Thoracic aorta (tissue), 2 donors: ENCODE data around the gene HS3ST3A1. TPM values are rescaled to one million over a fixed set of nuclear protein-coding genes. Genes with fewer than 3 reads are reported as not detected.

Experiments used
- ATAC-seq: fragments of 150-250 bp; one replicate; pipeline ENCODE4 v1.8.0; 2017; ENCODE audit warnings: low read depth; ENCODE audit not compliant: insufficient number of reproducible peaks, low FRiP score
- DNase-seq: peaks from one replicate; pipeline ENCODE4 v3.0.0-alpha.2; 2020; ENCODE audit warnings: low spot score
- H3K27ac ChIP-seq, 2 donors: fragments of 200-600 bp; sonication (generic); 1 replicate in 1 of 2; 2 replicates in 1 of 2; pipeline ENCODE4 v1.5.1; 2016; ENCODE audit warnings: mild to moderate bottlenecking in 2 of 2, moderate library complexity in 2 of 2
- H3K27me3 ChIP-seq: fragments of 200-600 bp; sonication (generic); replicated peaks from 2 replicates; pipeline ENCODE4 v1.6.0; 2016; ENCODE audit warnings: mild to moderate bottlenecking; ENCODE audit not compliant: insufficient read depth
- H3K36me3 ChIP-seq: fragments of 200-600 bp; sonication (generic); one replicate; pipeline ENCODE4 v1.5.1; 2016
- H3K4me1 ChIP-seq, 2 donors: fragments of 200-600 bp; sonication (generic); 1 replicate in 1 of 2; 2 replicates in 1 of 2; pipeline versions ENCODE4 v1.5.1 to v1.6.0; 2016; ENCODE audit warnings: low read depth in 2 of 2, mild to moderate bottlenecking in 1 of 2; ENCODE audit not compliant: control insufficient read depth in 1 of 2
- H3K4me3 ChIP-seq: fragments of 200-600 bp; sonication (generic); 2 replicates; pipeline ENCODE4 v1.5.1; 2016; ENCODE audit warnings: mild to moderate bottlenecking
- H3K9me3 ChIP-seq: fragments of 200-600 bp; sonication (generic); 2 replicates; pipeline ENCODE4 v1.5.1; 2016
- CTCF ChIP-seq: fragments of 200-600 bp; sonication (generic); IDR thresholded peaks from one replicate; pipeline ENCODE4 v1.5.1; 2019; ENCODE audit warnings: antibody characterized with exemption
- total RNA-seq, 2 donors: library from RNA; depleted of rRNA; stranded (reverse); fragments of >200 nt; gene quantifications; one replicate each; pipeline versions ENCODE4 v1.1.0 to v1.2.3, GENCODE V29; 2016

Gene HS3ST3A1
- total RNA-seq, 2 donors from 2014 or later, result 1.5 to 5.4 TPM

- ATAC-seq, result no peak
- Histone ChIP-seq H3K4me1 (peaks cover 0 to 6% of the 10 kb centered on the region in 2 donors), H3K9me3 (no peaks in the 10 kb centered on the region), H3K4me3 (no peak overlapping the region), H3K27ac (no peak overlapping the region), H3K27me3 (no peaks in the 10 kb centered on the region), H3K36me3 (no peaks in the 10 kb centered on the region)
- TF ChIP-seq CTCF, result no peak
- no peak for DNase-seq
These were observed 11.3 kb downstream of the HS3ST3A1 start for GRCh38 chr17:13590441-13590840.

DNA sequence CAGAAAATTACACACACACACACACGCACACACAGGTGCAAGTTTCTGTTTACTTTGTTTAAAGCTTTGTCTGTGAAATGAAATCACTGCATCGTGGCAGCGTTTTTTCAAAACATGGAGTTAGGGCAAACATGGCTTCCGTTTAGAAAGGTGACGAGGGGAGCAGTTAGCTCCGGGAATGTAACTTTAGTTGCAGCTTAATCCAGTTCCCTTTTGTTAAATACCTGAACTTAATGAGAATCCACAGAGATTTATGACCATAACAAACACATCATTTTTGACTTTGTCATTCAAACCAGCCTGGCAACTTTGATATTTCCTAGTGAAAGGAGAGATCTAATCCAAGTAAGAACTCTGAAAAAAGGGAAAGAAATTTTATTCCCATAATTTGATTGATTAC is 12.1 kb downstream of the HS3ST3A1 start:
- no peak for TF ChIP-seq CTCF
- ATAC-seq (no peak), DNase-seq (no peak)
- Histone ChIP-seq H3K27me3 (no peaks in the 10 kb centered on the region), H3K27ac (no peak overlapping the region), H3K36me3 (no peaks in the 10 kb centered on the region), H3K4me3 (no peak overlapping the region), H3K9me3 (no peaks in the 10 kb centered on the region), H3K4me1 (peaks cover 0 to 6% of the 10 kb centered on the region in 2 donors)

- H3K9me3 ChIP-seq, result no peaks in the 10 kb centered on the region
- no peaks in the 10 kb centered on the region for H3K36me3 ChIP-seq
These were observed 14.0 kb downstream of the HS3ST3A1 start for GRCh38 chr17:13587487-13588338.

DNA sequence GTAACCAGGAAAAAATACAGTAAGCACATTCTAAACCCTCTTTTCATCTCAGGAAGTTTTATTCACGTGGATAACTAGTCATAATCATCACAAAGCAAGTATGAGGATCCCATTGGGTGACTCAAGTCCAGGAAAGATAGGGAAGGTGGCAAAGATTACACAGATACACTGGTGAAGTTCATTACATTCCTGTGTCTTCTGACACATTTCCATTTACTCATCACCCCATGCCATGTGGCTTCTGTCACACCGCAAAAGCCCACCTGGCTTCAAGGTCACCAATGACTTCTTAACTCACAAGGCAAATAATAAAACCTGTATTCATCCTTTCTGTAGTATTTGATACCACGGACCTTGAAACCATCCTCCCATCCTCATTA is 17.0 kb downstream of the HS3ST3A1 start:
- Histone ChIP-seq H3K9me3 (no peaks in the 10 kb centered on the region), H3K27me3 (no peaks in the 10 kb centered on the region), H3K4me3 (no peak overlapping the region), H3K4me1 (no peaks in the 10 kb centered on the region), H3K27ac (no peak overlapping the region), H3K36me3 (no peaks in the 10 kb centered on the region)
- no peak for TF ChIP-seq CTCF
- ATAC-seq (no peak), DNase-seq (no peak)

More at GRCh38 chr17:13587487-13588338, 14.0 kb downstream of the HS3ST3A1 start:
- Histone ChIP-seq H3K4me3 (no peak overlapping the region), H3K27me3 (no peaks in the 10 kb centered on the region), H3K4me1 (peaks cover 0 to 4% of the 10 kb centered on the region in 2 donors), H3K27ac (no peak overlapping the region)
- ATAC-seq, result no peak
- no peak for TF ChIP-seq CTCF
- DNase-seq, result no peak

GRCh38 chr17:13583996-13584700 is 17.6 kb downstream of the HS3ST3A1 start:
- H3K4me1 ChIP-seq, result no peaks in the 10 kb centered on the region
- no peak for TF ChIP-seq CTCF
- DNase-seq, result no peak

More at GRCh38 chr17:13583996-13584700, 17.6 kb downstream of the HS3ST3A1 start:
- Histone ChIP-seq H3K27me3 (no peaks in the 10 kb centered on the region), H3K4me3 (no peak overlapping the region), H3K27ac (no peak overlapping the region), H3K36me3 (no peaks in the 10 kb centered on the region), H3K9me3 (no peaks in the 10 kb centered on the region)
- no peak for ATAC-seq
